ENCODE measurements around the gene STK38. TPM values are rescaled to one million over a fixed set of nuclear protein-coding genes. Genes with fewer than 3 reads are reported as not detected.

STK38 gene
- total and polyA plus RNA-seq, 2 of the 4 experiments (the other 2 are of a cell fraction): 10.6 to 19.7 TPM

GRCh38 chr6:36461646-36462045 is 85.6 kb downstream of the STK38 start:
- no peak overlapping the region for H4K91ac ChIP-seq (ENCODE audit: insufficient read depth, low read depth, low read length)
- intact Hi-C loops (cut with micrococcal nuclease): no loop called here
- no peak overlapping the region for H2BK120ac ChIP-seq (ENCODE audit: low read depth, low read length)
- POLR2A ChIA-PET (ENCODE audit: unreplicated experiment): no interaction called here
- ATAC-seq (ENCODE audit: low read depth) (no peak), DNase-seq (no peak)
- H3K18ac ChIP-seq (ENCODE audit: low read depth, low read length): no peak overlapping the region
- H4K20me1 ChIP-seq (ENCODE audit: insufficient read depth, low read length): peaks cover 84% of the 10 kb centered on the region
- H2AFZ ChIP-seq (replicated peaks; ENCODE audit: low read length, poor library complexity): no peak overlapping the region
- H2BK20ac ChIP-seq (ENCODE audit: low read depth, low read length): no peak overlapping the region
- TF ChIP-seq RCOR1 (IDR thresholded peaks at IDR 0.05; ENCODE audit: insufficient replicate concordance, low read length) (no peak), MAZ (IDR thresholded peaks at IDR 0.05; ENCODE audit: borderline replicate concordance, low read depth, low read length) (no peak), FOS (IDR thresholded peaks at IDR 0.05; ENCODE audit: low read depth, low read length) (no peak), RAD21 (IDR thresholded peaks at IDR 0.05; ENCODE audit: low read length) (no peak), RFX5 (IDR thresholded peaks at IDR 0.05; ENCODE audit: low read depth, low read length) (no peak), CHD1 (IDR thresholded peaks at IDR 0.05; ENCODE audit: low read depth, low read length) (no peak), CEBPB (IDR thresholded peaks at IDR 0.05; ENCODE audit: low read depth, low read length) (no peak), USF2 (IDR thresholded peaks at IDR 0.05; ENCODE audit: low read depth, low read length) (no peak), CTCF (conservative IDR thresholded peaks at IDR 0.05; ENCODE audit: low read depth, low read length) (no peak), MAFK (IDR thresholded peaks at IDR 0.05; ENCODE audit: low read depth, low read length) (no peak), BHLHE40 (IDR thresholded peaks at IDR 0.05; ENCODE audit: low read depth, low read length) (no peak), POLR2A (IDR thresholded peaks at IDR 0.05; ENCODE audit: low read depth, low read length) (no peak)
- H4K8ac ChIP-seq (ENCODE audit: low read depth in 2 of 2, low read length in 2 of 2): no peak overlapping the region; a peak in 1 of 4 replicates
- peaks cover 5% of the 10 kb centered on the region for H3K9me1 ChIP-seq (ENCODE audit: insufficient read depth, low read length)
- H3K4ac ChIP-seq (ENCODE audit: low read depth, low read length): no peak overlapping the region
- no peak overlapping the region for H3K27ac ChIP-seq (ENCODE audit: insufficient read depth, low read length)
- H3K4me3 ChIP-seq (ENCODE audit: insufficient read depth, low read depth, low read length): no peak overlapping the region
- BruUV-seq (replicated peaks): no TSS peak
- dilution Hi-C loops (cut with HindIII; ENCODE audit: low sequenced_read_pairs, unreplicated experiment): no loop called here
- H3K14ac ChIP-seq (replicated peaks; ENCODE audit: low read depth, low read length): no peak overlapping the region
- H3K23ac ChIP-seq (ENCODE audit: low read depth, low read length): 0 out of 2 replicates have a peak overlapping the region, but pooled peaks have one; percentile 8
- 0 out of 2 replicates have a peak, but pooled peaks cover under 1% of the 10 kb centered on the region for H3K36me3 ChIP-seq (ENCODE audit: control insufficient read depth, insufficient read depth, low read length)
- in situ Hi-C loops (cut with MboI; ENCODE audit: low sequenced_read_pairs): no loop called here
- H3K9me3 ChIP-seq (ENCODE audit: control insufficient read depth, insufficient read depth, low read length): no peaks in the 10 kb centered on the region
- no peak overlapping the region for H2BK15ac ChIP-seq (ENCODE audit: low read depth, low read length)
- H2BK5ac ChIP-seq (ENCODE audit: low read depth, low read length, poor library complexity, severe bottlenecking): no peak overlapping the region
- no peak overlapping the region; the same call in 1 of the 2 replicates for H3K4me2 ChIP-seq (ENCODE audit: low read depth, low read length)
- H3K56ac ChIP-seq (ENCODE audit: extremely low read depth, insufficient read depth, low read length): no peak overlapping the region
- peaks cover 16 to 76% of the 10 kb centered on the region in 2 experiments for H3K79me1 ChIP-seq (ENCODE audit: low read depth in 1 of 2, low read length in 2 of 2)
- H3K27me3 ChIP-seq (ENCODE audit: control insufficient read depth, insufficient read depth, low read length): no peaks in the 10 kb centered on the region
- no peak overlapping the region for H2AK5ac ChIP-seq (ENCODE audit: low read depth, low read length)
- WGBS, 2 experiments (ENCODE audit: extremely low coverage in 2 of 2, insufficient read length in 1 of 2): no CpG with 5 or more reads among the region's 3 CpGs
- H2AK9ac ChIP-seq (replicated peaks; ENCODE audit: low read depth, low read length, poor library complexity): no peak overlapping the region
- no peak overlapping the region for H3K9ac ChIP-seq (ENCODE audit: low read depth, low read length)
- H3K4me1 ChIP-seq (ENCODE audit: control insufficient read depth, insufficient read depth, low read length): peaks cover 8% of the 10 kb centered on the region
- H4K5ac ChIP-seq (ENCODE audit: low read depth, low read length): no peak overlapping the region
- CTCF ChIA-PET: no interaction called here
